GM21786 (cell line): Measurements from ENCODE around the gene HOXC10.

Experiments
- ATAC-seq: cut with Tn5 transposase; IDR thresholded peaks from one replicate; pipeline ENCODE4 v1.9.1; 2021; ENCODE audit not compliant: unreplicated experiment

Gene HOXC10

GRCh38 chr12:54039417-54040147 lies 54.6 kb downstream of the HOXC10 start:
- no peak for ATAC-seq
